ENCODE data around the gene KLHL40.
"Not testable (repeated sequence)": the region's sequence is repeated elsewhere in the genome, so short reads cannot be mapped to it uniquely, and the experiment has no call there.

KLHL40 gene

GRCh38 chr3:42704136-42704841 is 19.0 kb downstream of the KLHL40 start:
- DNase-seq (ENCODE audit: low read depth): no peak

GRCh38 chr3:42705058-42705767 is 19.9 kb downstream of the KLHL40 start:
- no peak for DNase-seq (ENCODE audit: low read depth)

- DNase-seq (ENCODE audit: low read depth): no peak
Observed at GRCh38 chr3:42705962-42706585, 20.7 kb downstream of the KLHL40 start.

- DNase-seq (ENCODE audit: low read depth): no peak
Observed at GRCh38 chr3:42706721-42707619, 21.6 kb downstream of the KLHL40 start.

GRCh38 chr3:42707620-42708355 is 22.5 kb downstream of the KLHL40 start:
- no peak for DNase-seq (ENCODE audit: low read depth)

GRCh38 chr3:42708611-42709151 is 23.3 kb downstream of the KLHL40 start:
- no peak for DNase-seq (ENCODE audit: low read depth)

- no peak for DNase-seq (ENCODE audit: low read depth)
Observed at GRCh38 chr3:42709621-42710020, 24.3 kb downstream of the KLHL40 start.

- no peak for DNase-seq (ENCODE audit: low read depth)
Observed at GRCh38 chr3:42710323-42711021, 25.1 kb downstream of the KLHL40 start.

GRCh38 chr3:42711491-42712343 is 26.4 kb downstream of the KLHL40 start:
- DNase-seq (ENCODE audit: low read depth): no peak

GRCh38 chr3:42712344-42712648 is 27.0 kb downstream of the KLHL40 start:
- DNase-seq (ENCODE audit: low read depth): no peak

GRCh38 chr3:42712688-42713372 is 27.5 kb downstream of the KLHL40 start:
- no peak for DNase-seq (ENCODE audit: low read depth)

GRCh38 chr3:42713747-42714146 is 28.4 kb downstream of the KLHL40 start:
- no peak for DNase-seq (ENCODE audit: low read depth)

- no peak for DNase-seq (ENCODE audit: low read depth)
Observed at GRCh38 chr3:42714171-42714852, 29.0 kb downstream of the KLHL40 start.

- DNase-seq (ENCODE audit: low read depth): peak; percentile 10
Observed at GRCh38 chr3:42717306-42717705, 32.0 kb downstream of the KLHL40 start.

GRCh38 chr3:42718338-42718737 is 33.0 kb downstream of the KLHL40 start:
- DNase-seq (ENCODE audit: low read depth): no peak

- DNase-seq (ENCODE audit: low read depth): no peak
Observed at GRCh38 chr3:42719002-42719401, 33.7 kb downstream of the KLHL40 start.

GRCh38 chr3:42720126-42720525 is 34.8 kb downstream of the KLHL40 start:
- no peak for DNase-seq (ENCODE audit: low read depth)

GRCh38 chr3:42721690-42722089 is 36.4 kb downstream of the KLHL40 start:
- DNase-seq (ENCODE audit: low read depth): no peak

- not testable (repeated sequence) for DNase-seq (ENCODE audit: low read depth)
Observed at GRCh38 chr3:42722442-42722841, 37.1 kb downstream of the KLHL40 start.
